CD8-positive, alpha-beta memory T cell (primary cell): Measurements from ENCODE around the gene RNU5D-1. TPM values are rescaled to one million over a fixed set of nuclear protein-coding genes. Genes with fewer than 3 reads are reported as not detected.

Source experiments
- CTCF ChIA-PET: fragments of 350-600 bp; sonication (Branson Sonifier 250); formaldehyde crosslinking; loops from one replicate; lab custom pipeline; 2021; ENCODE audit warnings: antibody characterized with exemption; lab: Charles Lee
- POLR2A ChIA-PET: fragments of 350-600 bp; sonication (Branson Sonifier 250); formaldehyde crosslinking; loops from one replicate; lab custom pipeline; 2021; ENCODE audit warnings: antibody characterized with exemption; lab: Charles Lee
- DNase-seq, 5 donors: peaks; one replicate each; pipeline versions ENCODE4 v3.0.0 to v3.0.0-alpha.2; 2020 to 2022; ENCODE audit warnings: mixed read lengths in 1 of 5
- H3K27ac ChIP-seq: one replicate; pipeline ENCODE4 v1.7.0; 2013; ENCODE audit warnings: low read depth, mild to moderate bottlenecking, low read length, moderate library complexity
- H3K27me3 ChIP-seq: 2 replicates; pipeline ENCODE4 v1.7.0; 2013; ENCODE audit warnings: low read length, mild to moderate bottlenecking; ENCODE audit not compliant: insufficient read depth, poor library complexity, severe bottlenecking
- H3K36me3 ChIP-seq: 2 replicates; pipeline ENCODE4 v1.7.0; 2013; ENCODE audit warnings: mild to moderate bottlenecking, low read length, moderate library complexity; ENCODE audit not compliant: insufficient read depth
- H3K4me1 ChIP-seq: 2 replicates; pipeline ENCODE4 v1.7.0; 2013; ENCODE audit warnings: mild to moderate bottlenecking, low read length, moderate library complexity; ENCODE audit not compliant: insufficient read depth
- H3K4me3 ChIP-seq: 2 replicates; pipeline ENCODE4 v1.7.0; 2013; ENCODE audit warnings: mild to moderate bottlenecking, low read length
- H3K9me3 ChIP-seq: 2 replicates; pipeline ENCODE4 v1.7.0; 2013; ENCODE audit warnings: mild to moderate bottlenecking, low read length
- H3K27ac Mint-ChIP-seq, 8 donors: one replicate each; pipeline ENCODE4 v1.8.0; 2020 to 2021; ENCODE audit warnings: mixed read lengths in 8 of 8, mild to moderate bottlenecking in 6 of 8, inconsistent platforms in 3 of 8, moderate library complexity in 3 of 8
- H3K27me3 Mint-ChIP-seq, 2 donors: one replicate each; pipeline ENCODE4 v1.8.0; 2020 to 2021; ENCODE audit warnings: mixed read lengths in 2 of 2, mild to moderate bottlenecking in 1 of 2, moderate library complexity in 1 of 2
- H3K36me3 Mint-ChIP-seq, 3 donors: one replicate each; pipeline ENCODE4 v1.8.0; 2020 to 2021; ENCODE audit warnings: mixed read lengths in 3 of 3, inconsistent platforms in 1 of 3, mild to moderate bottlenecking in 1 of 3
- H3K4me1 Mint-ChIP-seq, 3 donors: one replicate each; pipeline ENCODE4 v1.8.0; 2020 to 2021; ENCODE audit warnings: mixed read lengths in 3 of 3, inconsistent platforms in 1 of 3, mild to moderate bottlenecking in 1 of 3
- H3K4me3 Mint-ChIP-seq, 7 donors: one replicate each; pipeline ENCODE4 v1.8.0; 2020 to 2021; ENCODE audit warnings: mixed read lengths in 7 of 7, mild to moderate bottlenecking in 6 of 7, moderate library complexity in 4 of 7, inconsistent platforms in 2 of 7
- H3K9me3 Mint-ChIP-seq, 5 donors: one replicate each; pipeline ENCODE4 v1.8.0; 2020 to 2022; ENCODE audit warnings: mixed read lengths in 5 of 5, mild to moderate bottlenecking in 3 of 5, moderate library complexity in 2 of 5, inconsistent platforms in 1 of 5
- polyA plus RNA-seq: library from polyadenylated mRNA; unstranded; fragments of 300-500 nt; fragmentation: Illumina TruSeq; gene quantifications from one replicate; pipeline ENCODE4 v1.2.3, GENCODE V29; 2021
- total RNA-seq, 2 experiments: library from RNA; stranded (reverse); gene quantifications; one replicate each; pipeline ENCODE4 v1.2.3, GENCODE V29; 2021

The RNU5D-1 gene
- total and polyA plus RNA-seq, 3 experiments from 2014 or later = not detected

DNA sequence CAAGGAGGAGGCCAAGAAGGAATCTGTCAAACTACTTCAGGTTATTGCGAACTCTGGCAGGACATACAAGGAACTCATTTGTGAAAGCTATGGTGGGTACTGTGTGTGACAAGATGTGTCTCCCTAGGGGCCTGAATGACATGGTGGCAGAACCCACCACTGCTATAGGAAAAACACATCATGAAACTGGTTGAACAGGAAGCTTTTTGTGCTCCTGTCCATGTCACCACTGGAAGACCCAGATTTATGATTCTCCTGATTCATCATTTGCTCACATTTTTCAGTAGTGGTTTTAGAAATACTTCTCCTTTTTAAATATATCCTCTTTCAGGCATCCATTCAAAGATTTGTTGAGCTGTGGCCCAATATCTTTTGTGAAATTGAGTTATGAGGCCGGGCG, 32.8 kb downstream of the RNU5D-1 start:
- ChIA-PET CTCF (no interaction called here), POLR2A (no interaction called here)
- H3K27me3 Mint-ChIP-seq = no peaks in the 10 kb centered on the region
- no peaks in the 10 kb centered on the region for H3K9me3 Mint-ChIP-seq
- H3K27ac Mint-ChIP-seq = peak overlapping the region in 3 of 8 donors; percentile 42 to 70 (median 48)
- H3K27me3 ChIP-seq = no peaks in the 10 kb centered on the region
- no peaks in the 10 kb centered on the region for H3K36me3 ChIP-seq
- H3K4me3 ChIP-seq = no peak overlapping the region
- H3K27ac ChIP-seq = no peak overlapping the region
- H3K4me3 Mint-ChIP-seq = peak overlapping the region in 1 of 7 donors; percentile 32
- DNase-seq = no peak
- H3K9me3 ChIP-seq = no peaks in the 10 kb centered on the region
- H3K36me3 Mint-ChIP-seq = peaks cover 0 to 1% (median 0%) of the 10 kb centered on the region in 3 donors
- H3K4me1 Mint-ChIP-seq = peaks cover 12 to 15% (median 14%) of the 10 kb centered on the region in 3 donors
- H3K4me1 ChIP-seq = peaks cover 16% of the 10 kb centered on the region

DNA sequence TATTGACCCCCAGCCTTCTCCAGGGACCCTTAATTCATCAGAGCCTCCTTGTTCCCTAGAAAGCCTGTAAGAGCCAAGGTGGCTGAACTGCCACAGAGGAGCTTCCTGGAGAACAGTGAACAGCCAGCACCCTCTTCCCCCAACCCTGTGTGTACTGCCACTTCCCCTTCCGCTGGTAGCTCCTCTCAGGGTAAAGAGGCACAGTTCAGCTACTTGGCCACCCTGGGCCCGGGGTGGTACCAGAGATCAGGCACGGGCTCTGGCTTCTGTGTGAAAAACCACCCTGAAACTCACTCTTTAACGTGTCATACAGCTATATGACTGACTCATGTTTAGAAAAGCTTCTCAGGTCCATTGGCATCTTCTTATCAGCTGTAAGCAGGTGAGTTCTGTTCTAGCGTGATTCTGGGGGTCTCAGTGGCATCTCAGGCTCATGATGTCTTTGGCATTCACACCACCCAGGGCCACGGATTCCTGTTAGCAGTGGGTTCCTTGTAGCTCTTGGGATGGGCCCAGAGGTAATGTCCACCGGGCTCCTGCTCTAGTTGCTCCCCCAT, 34.1 kb downstream of the RNU5D-1 start:
- peak in 2 of 5 donors; percentile 22 to 40 for DNase-seq
- Mint-ChIP-seq H3K9me3 (no peaks in the 10 kb centered on the region), H3K4me3 (peak overlapping the region in 5 of 7 donors; percentile 28 to 74 (median 41)), H3K27me3 (no peaks in the 10 kb centered on the region), H3K27ac (peak overlapping the region; percentile 55 to 91 (median 84)), H3K36me3 (peaks cover 0 to 1% (median 0%) of the 10 kb centered on the region in 3 donors), H3K4me1 (peaks cover 12 to 15% (median 14%) of the 10 kb centered on the region in 3 donors)
- H3K4me1 ChIP-seq = peaks cover 16% of the 10 kb centered on the region
- no peaks in the 10 kb centered on the region for H3K36me3 ChIP-seq
- H3K27ac ChIP-seq = no peak overlapping the region
- H3K27me3 ChIP-seq = no peaks in the 10 kb centered on the region
- H3K9me3 ChIP-seq = no peaks in the 10 kb centered on the region
- peak overlapping the region; percentile 9 for H3K4me3 ChIP-seq
- POLR2A ChIA-PET = no interaction called here
- CTCF ChIA-PET = interaction anchor here (1.3 to 1.9 kb wide), 3 partner anchors 9 to 44 kb away, joined by 3 to 6 read pairs (median 4); no protein-coding TSS in a partner anchor

DNA sequence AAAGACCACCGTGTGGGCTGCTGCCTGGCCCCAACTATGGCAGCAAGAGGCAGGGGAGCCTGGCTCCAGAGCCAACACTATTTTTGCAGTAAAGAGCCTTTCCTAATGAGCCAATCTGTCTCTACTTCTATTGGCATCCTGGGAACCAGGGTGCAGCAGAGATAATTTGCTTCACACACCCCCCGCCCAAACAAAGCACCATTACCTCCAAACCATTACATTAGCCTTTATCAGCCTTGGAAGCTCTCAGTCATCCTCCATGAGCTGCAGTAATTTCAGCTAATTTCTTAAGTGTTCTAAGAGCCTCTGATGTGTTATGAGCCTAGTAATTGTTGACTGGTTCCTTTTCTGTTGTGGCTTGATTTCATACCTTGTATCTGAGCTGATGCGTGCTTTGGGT, 34.9 kb downstream of the RNU5D-1 start:
- H3K9me3 ChIP-seq = no peaks in the 10 kb centered on the region
- H3K4me3 ChIP-seq = no peak overlapping the region
- H3K4me1 ChIP-seq = peaks cover 16% of the 10 kb centered on the region
- peaks cover 12 to 15% (median 14%) of the 10 kb centered on the region in 3 donors for H3K4me1 Mint-ChIP-seq
- no peak overlapping the region for H3K4me3 Mint-ChIP-seq
- no peak for DNase-seq
- CTCF ChIA-PET = interaction anchor here (1.3 to 1.9 kb wide), 3 partner anchors 10 to 43 kb away, joined by 3 to 6 read pairs (median 4); no protein-coding TSS in a partner anchor
- H3K27ac Mint-ChIP-seq = peak overlapping the region in 3 of 8 donors; percentile 79 to 90 (median 85)
- H3K27ac ChIP-seq = no peak overlapping the region
- no peaks in the 10 kb centered on the region for H3K9me3 Mint-ChIP-seq
- POLR2A ChIA-PET = interaction anchor here (0.6 kb wide), 1 partner anchor 607 kb away, joined by 4 read pairs; no protein-coding TSS in a partner anchor
- peaks cover 0 to 4% of the 10 kb centered on the region in 2 donors for H3K27me3 Mint-ChIP-seq
- H3K36me3 ChIP-seq = no peaks in the 10 kb centered on the region
- H3K36me3 Mint-ChIP-seq = peaks cover 0 to 5% (median 0%) of the 10 kb centered on the region in 3 donors
- H3K27me3 ChIP-seq = no peaks in the 10 kb centered on the region

DNA sequence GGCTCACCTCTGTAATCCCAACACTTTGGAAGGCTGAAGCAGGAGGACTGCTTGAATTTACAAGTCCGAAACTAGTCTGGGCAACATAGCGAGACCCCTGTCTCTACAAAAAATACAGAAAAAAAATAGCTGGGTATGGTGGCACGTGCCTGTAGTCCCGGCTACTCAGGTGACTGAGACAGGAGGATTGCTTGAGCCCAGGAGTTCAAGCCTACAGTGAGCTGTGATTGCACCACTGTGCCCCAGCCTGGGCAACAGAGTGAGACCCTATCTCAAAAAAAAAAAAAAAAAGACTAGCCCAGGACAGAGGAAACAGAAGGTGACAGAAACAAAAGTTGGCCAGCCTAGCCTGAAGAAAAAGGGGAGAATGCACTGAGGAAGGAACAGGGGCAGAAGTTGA, 35.3 kb downstream of the RNU5D-1 start:
- no peak for DNase-seq
- POLR2A ChIA-PET = interaction anchor here (0.6 kb wide), 1 partner anchor 608 kb away, joined by 4 read pairs; no protein-coding TSS in a partner anchor
- Mint-ChIP-seq H3K27me3 (peaks cover 0 to 4% of the 10 kb centered on the region in 2 donors), H3K27ac (peak overlapping the region in 1 of 8 donors; percentile 79), H3K36me3 (peaks cover 0 to 5% (median 0%) of the 10 kb centered on the region in 3 donors), H3K4me3 (no peak overlapping the region), H3K4me1 (peaks cover 12 to 15% (median 14%) of the 10 kb centered on the region in 3 donors), H3K9me3 (no peaks in the 10 kb centered on the region)
- Histone ChIP-seq H3K27me3 (no peaks in the 10 kb centered on the region), H3K4me1 (peaks cover 16% of the 10 kb centered on the region), H3K4me3 (no peak overlapping the region), H3K36me3 (no peaks in the 10 kb centered on the region), H3K9me3 (no peaks in the 10 kb centered on the region), H3K27ac (no peak overlapping the region)
- CTCF ChIA-PET = interaction anchor here (1.6 to 1.9 kb wide), 2 partner anchors 10 to 43 kb away, joined by 3 to 6 read pairs; no protein-coding TSS in a partner anchor

DNA sequence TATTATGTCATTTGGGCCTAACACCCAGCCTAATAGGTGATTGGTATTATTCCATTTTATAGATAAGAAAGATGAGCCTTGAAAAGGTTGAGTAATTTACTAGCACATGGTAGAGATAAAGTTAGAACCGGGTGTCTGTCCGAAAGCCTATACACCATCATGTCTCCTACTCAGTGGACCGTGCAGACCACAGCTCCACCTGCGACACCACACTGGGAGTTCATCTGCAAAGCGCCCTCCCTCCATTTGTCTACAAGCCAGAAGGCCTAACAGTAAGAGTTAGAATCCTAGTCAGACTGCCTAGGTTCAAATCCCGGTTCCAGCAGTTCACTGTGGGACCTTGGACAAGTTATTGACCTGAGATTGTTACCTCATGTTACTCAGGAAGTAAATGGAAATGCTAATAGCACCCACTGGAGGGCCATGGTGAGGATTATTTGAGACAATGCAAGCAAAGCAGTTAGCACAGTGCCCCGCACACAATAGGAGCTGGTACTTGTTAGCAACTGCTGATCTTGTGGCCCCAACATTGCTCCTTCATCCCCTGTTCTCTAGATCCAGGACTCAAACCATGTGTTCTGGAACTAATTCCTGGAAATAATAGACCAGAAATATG, 36.0 kb downstream of the RNU5D-1 start:
- Mint-ChIP-seq H3K4me1 (peaks cover 12 to 15% (median 14%) of the 10 kb centered on the region in 3 donors), H3K27ac (peak overlapping the region in 2 of 8 donors; percentile 54 to 58), H3K4me3 (no peak overlapping the region), H3K27me3 (peaks cover 0 to 5% of the 10 kb centered on the region in 2 donors), H3K36me3 (peaks cover 0 to 5% (median 0%) of the 10 kb centered on the region in 3 donors), H3K9me3 (no peaks in the 10 kb centered on the region)
- ChIA-PET POLR2A (no interaction called here), CTCF (interaction anchor here (1.6 kb wide), 1 partner anchor 42 kb away, joined by 3 read pairs; no protein-coding TSS in a partner anchor)
- Histone ChIP-seq H3K27ac (no peak overlapping the region), H3K27me3 (no peaks in the 10 kb centered on the region), H3K4me3 (no peak overlapping the region), H3K9me3 (no peaks in the 10 kb centered on the region), H3K4me1 (peaks cover 16% of the 10 kb centered on the region), H3K36me3 (no peaks in the 10 kb centered on the region)
- DNase-seq = no peak

DNA sequence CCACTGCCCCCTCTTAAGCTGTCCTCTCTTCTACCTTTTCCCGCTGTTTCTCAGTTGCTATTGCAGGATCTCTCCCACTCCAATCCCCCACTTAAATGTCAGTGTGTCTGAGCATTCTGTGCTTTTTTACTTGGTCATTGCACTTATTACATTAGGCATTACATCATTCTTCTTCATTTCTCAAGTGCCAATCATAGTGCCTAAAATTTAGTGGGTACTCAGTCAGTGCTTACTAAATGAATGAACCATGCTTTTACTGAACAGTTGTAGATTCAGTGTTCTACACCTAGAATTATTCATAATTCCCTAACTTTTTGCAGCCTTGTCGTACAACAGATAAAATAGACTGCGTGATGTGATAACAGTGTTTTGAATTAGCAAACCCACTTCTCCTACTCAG, 37.1 kb downstream of the RNU5D-1 start:
- Mint-ChIP-seq H3K27ac (no peak overlapping the region), H3K9me3 (no peaks in the 10 kb centered on the region), H3K27me3 (peaks cover 0 to 5% of the 10 kb centered on the region in 2 donors), H3K36me3 (peaks cover 0 to 5% (median 0%) of the 10 kb centered on the region in 3 donors), H3K4me1 (peaks cover 12 to 15% (median 14%) of the 10 kb centered on the region in 3 donors), H3K4me3 (no peak overlapping the region)
- DNase-seq = no peak
- peaks cover 16% of the 10 kb centered on the region for H3K4me1 ChIP-seq
- CTCF ChIA-PET = no interaction called here
- no peak overlapping the region for H3K4me3 ChIP-seq
- H3K27me3 ChIP-seq = no peaks in the 10 kb centered on the region
- POLR2A ChIA-PET = no interaction called here
- H3K27ac ChIP-seq = no peak overlapping the region
- no peaks in the 10 kb centered on the region for H3K36me3 ChIP-seq
- H3K9me3 ChIP-seq = no peaks in the 10 kb centered on the region

DNA sequence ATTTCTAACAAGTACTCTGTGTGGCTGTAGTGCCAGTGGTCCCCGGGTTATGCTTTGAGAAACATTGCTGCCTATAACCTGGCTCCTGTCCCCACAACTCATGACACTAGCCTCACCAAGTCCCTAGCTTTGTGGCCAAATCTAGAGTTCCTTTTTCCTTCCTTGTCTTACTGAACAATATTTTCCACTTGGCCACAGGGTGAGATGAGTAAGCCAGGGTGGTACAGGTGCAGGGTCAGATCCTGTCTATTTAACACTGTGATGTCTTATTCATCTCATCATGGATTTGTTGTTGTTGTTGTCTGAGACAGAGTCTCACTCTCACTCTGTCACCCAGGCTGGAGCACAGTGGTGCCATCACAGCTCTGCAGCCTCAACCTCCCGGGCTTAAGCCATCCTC, 37.8 kb downstream of the RNU5D-1 start:
- H3K9me3 Mint-ChIP-seq = no peaks in the 10 kb centered on the region
- Histone ChIP-seq H3K27me3 (no peaks in the 10 kb centered on the region), H3K27ac (no peak overlapping the region), H3K36me3 (no peaks in the 10 kb centered on the region), H3K9me3 (no peaks in the 10 kb centered on the region), H3K4me1 (peaks cover 16% of the 10 kb centered on the region), H3K4me3 (no peak overlapping the region)
- peaks cover 0 to 5% (median 0%) of the 10 kb centered on the region in 3 donors for H3K36me3 Mint-ChIP-seq
- H3K4me3 Mint-ChIP-seq = no peak overlapping the region
- H3K27me3 Mint-ChIP-seq = peaks cover 0 to 5% of the 10 kb centered on the region in 2 donors
- ChIA-PET POLR2A (no interaction called here), CTCF (interaction anchor here (1.3 kb wide), 1 partner anchor 9 kb away, joined by 3 read pairs; no protein-coding TSS in a partner anchor)
- H3K4me1 Mint-ChIP-seq = peaks cover 12 to 15% (median 14%) of the 10 kb centered on the region in 3 donors
- H3K27ac Mint-ChIP-seq = no peak overlapping the region
- DNase-seq = no peak

DNA sequence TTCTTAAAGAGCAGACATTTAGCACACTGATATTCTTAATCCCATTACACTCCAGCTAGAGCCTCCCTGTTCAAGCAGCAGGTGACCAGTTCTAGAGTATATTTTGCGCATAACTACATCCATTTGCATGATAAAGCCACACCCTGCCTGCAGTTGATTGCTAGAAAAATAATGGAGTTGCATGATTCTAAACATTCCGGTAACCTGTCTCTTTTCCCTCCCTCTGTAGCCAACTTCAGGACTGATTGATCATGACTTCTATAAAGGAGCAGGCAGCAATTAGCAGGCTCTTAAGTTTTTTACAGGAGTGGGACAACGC, 41.6 kb downstream of the RNU5D-1 start:
- H3K27ac Mint-ChIP-seq = no peak overlapping the region
- DNase-seq = no peak
- Histone ChIP-seq H3K4me1 (no peaks in the 10 kb centered on the region), H3K9me3 (no peaks in the 10 kb centered on the region), H3K36me3 (no peaks in the 10 kb centered on the region), H3K4me3 (no peak overlapping the region), H3K27me3 (no peaks in the 10 kb centered on the region), H3K27ac (no peak overlapping the region)
- H3K4me1 Mint-ChIP-seq = no peaks in the 10 kb centered on the region
- peaks cover 0 to 5% (median 0%) of the 10 kb centered on the region in 3 donors for H3K36me3 Mint-ChIP-seq
- H3K27me3 Mint-ChIP-seq = peaks cover 0 to 7% of the 10 kb centered on the region in 2 donors
- H3K4me3 Mint-ChIP-seq = no peak overlapping the region
- CTCF ChIA-PET = interaction anchor here (2.2 to 2.4 kb wide), 2 partner anchors 15 to 37 kb away, joined by 4 to 8 read pairs; partner anchors contain the start of genes ARMH1 and TMEM53
- H3K9me3 Mint-ChIP-seq = no peaks in the 10 kb centered on the region
- POLR2A ChIA-PET = no interaction called here
